Thyroid gland (tissue), 4 donors: ENCODE measurements around the gene OR8A1. TPM values are rescaled to one million over a fixed set of nuclear protein-coding genes. Genes with fewer than 3 reads are reported as not detected.
A peak's percentile ranks its signal among the peaks of the same experiment; 100 is the strongest.

ENCODE experiments used
- DNase-seq, 2 donors: peaks; one replicate each; pipeline ENCODE4 v3.0.0-alpha.2; 2019
- H3K27ac ChIP-seq, 3 donors: fragments of 200-600 bp; sonication (generic); 1 replicate in 2 of 3; 2 replicates in 1 of 3; pipeline ENCODE4 v1.5.1; 2016 to 2019; ENCODE audit warnings: mild to moderate bottlenecking in 1 of 3, moderate library complexity in 1 of 3
- H3K27me3 ChIP-seq: fragments of 200-600 bp; sonication (generic); one replicate; pipeline ENCODE4 v1.5.1; 2019
- H3K36me3 ChIP-seq, 2 donors: fragments of 200-600 bp; sonication (generic); one replicate each; pipeline ENCODE4 v1.5.1; 2016 to 2019
- H3K4me1 ChIP-seq, 2 donors: fragments of 200-600 bp; sonication (generic); one replicate each; pipeline ENCODE4 v1.5.1; 2017 to 2019
- H3K4me3 ChIP-seq, 3 donors: fragments of 200-600 bp; sonication (generic); replicated peaks in 1 of 3; 1 replicate in 2 of 3; 2 replicates in 1 of 3; pipeline ENCODE4 v1.5.1; 2016; ENCODE audit warnings: mild to moderate bottlenecking in 1 of 3
- H3K9me3 ChIP-seq: fragments of 200-600 bp; sonication (generic); one replicate; pipeline ENCODE4 v1.5.1; 2017
- POLR2A ChIP-seq, 2 donors: fragments of 450-650 bp; IDR thresholded peaks; one replicate each; pipeline ENCODE4 v1.6.1; 2017; ENCODE audit warnings: antibody characterized with exemption in 2 of 2, mild to moderate bottlenecking in 2 of 2, moderate library complexity in 1 of 2
- WGBS, 2 donors: methylation state at CpG; one replicate each; pipeline ENCODE4 v1.1.5; 2017; 5-methylcytosine and 5-hydroxymethylcytosine counted together
- intact Hi-C: fragments of 100-400 bp; cut with DNase I; formaldehyde crosslinking; loops from one replicate; pipeline ENCODE4 v1.15.1; 2023
- total RNA-seq, 4 donors: library from RNA; depleted of rRNA; stranded (reverse); fragments of >200 nt; gene quantifications; one replicate each; pipeline ENCODE4 v1.2.3, GENCODE V29; 2016
- TF ChIP-seq, protein P1 (sequence below), 6 experiments: fragments of 200-600 bp in 3 of 6; fragments of 450-650 bp in 3 of 6; sonication (generic) in 3 of 6; IDR thresholded peaks; one replicate each; pipeline ENCODE4 v1.5.1; 2016 to 2019; ENCODE audit warnings: antibody characterized with exemption in 6 of 6, mild to moderate bottlenecking in 2 of 6, inconsistent platforms in 1 of 6, moderate library complexity in 1 of 6

Gene OR8A1
- total RNA-seq, 4 donors from 2014 or later = not detected

DNA sequence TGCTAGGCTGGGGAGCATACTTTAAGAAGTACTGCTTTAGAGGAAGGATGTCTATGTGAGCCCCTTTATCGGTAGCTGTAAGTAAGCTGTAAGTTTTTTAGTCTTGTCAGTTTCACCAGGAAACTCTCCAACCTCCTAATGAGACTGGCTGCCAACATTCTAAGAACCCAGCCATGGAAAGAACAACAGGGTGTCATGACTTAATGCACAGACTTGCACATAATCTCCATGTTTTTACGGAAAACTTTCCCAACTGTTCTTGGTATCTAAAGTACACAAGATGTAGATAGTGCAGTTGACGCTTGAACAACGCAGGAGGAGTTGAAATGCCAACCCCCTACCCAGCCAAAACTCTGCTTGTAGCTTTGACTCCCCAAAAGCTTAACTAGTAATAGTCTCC, 9.0 kb downstream of the OR8A1 start:
- H3K27ac ChIP-seq = no peak overlapping the region
- no peak for DNase-seq
- H3K36me3 ChIP-seq = no peaks in the 10 kb centered on the region
- TF ChIP-seq POLR2A (IDR thresholded peaks at IDR 0.05) = no peak
- TF ChIP-seq, protein P1, sequence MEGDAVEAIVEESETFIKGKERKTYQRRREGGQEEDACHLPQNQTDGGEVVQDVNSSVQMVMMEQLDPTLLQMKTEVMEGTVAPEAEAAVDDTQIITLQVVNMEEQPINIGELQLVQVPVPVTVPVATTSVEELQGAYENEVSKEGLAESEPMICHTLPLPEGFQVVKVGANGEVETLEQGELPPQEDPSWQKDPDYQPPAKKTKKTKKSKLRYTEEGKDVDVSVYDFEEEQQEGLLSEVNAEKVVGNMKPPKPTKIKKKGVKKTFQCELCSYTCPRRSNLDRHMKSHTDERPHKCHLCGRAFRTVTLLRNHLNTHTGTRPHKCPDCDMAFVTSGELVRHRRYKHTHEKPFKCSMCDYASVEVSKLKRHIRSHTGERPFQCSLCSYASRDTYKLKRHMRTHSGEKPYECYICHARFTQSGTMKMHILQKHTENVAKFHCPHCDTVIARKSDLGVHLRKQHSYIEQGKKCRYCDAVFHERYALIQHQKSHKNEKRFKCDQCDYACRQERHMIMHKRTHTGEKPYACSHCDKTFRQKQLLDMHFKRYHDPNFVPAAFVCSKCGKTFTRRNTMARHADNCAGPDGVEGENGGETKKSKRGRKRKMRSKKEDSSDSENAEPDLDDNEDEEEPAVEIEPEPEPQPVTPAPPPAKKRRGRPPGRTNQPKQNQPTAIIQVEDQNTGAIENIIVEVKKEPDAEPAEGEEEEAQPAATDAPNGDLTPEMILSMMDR (IDR thresholded peaks at IDR 0.05) = no peak
- intact Hi-C loops = no loop called here
- H3K4me3 ChIP-seq = no peak overlapping the region
- peaks cover 0 to 15% of the 10 kb centered on the region in 2 donors for H3K4me1 ChIP-seq
- H3K27me3 ChIP-seq = no peaks in the 10 kb centered on the region
- 41 to 59% methylated on average over 4 of the region's 4 CpGs for WGBS, 2 donors
- no peaks in the 10 kb centered on the region for H3K9me3 ChIP-seq

DNA sequence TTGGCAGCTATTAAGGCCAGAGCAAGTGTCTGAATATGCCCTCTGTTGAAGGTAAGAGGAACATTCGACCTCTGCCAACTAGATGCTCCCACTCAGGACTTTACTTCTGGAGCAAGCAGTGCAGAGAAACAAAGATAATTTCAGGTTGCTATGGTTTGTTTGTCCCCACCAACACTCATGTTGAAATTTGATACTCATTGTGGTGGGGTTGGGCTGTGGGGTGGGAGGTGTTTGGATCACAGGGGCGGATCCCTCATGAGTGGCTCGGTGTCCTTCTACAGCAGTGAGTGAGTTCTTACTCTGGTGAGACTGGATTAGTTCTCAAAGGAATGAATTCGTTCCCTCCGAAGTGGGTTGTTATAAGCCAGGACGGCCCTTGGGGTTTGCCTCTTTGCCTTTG, 12.0 kb downstream of the OR8A1 start:
- peak; percentile 53 to 54 for DNase-seq
- no peak overlapping the region for H3K4me3 ChIP-seq
- no peaks in the 10 kb centered on the region for H3K9me3 ChIP-seq
- intact Hi-C loops = loop anchor here (5.0 kb wide), 1 partner anchor 170 kb away; no protein-coding TSS in a partner anchor
- peaks cover 0 to 13% of the 10 kb centered on the region in 2 donors for H3K4me1 ChIP-seq
- TF ChIP-seq, protein P1 (IDR thresholded peaks at IDR 0.05) = no peak
- no peak for TF ChIP-seq POLR2A (IDR thresholded peaks at IDR 0.05)
- no peaks in the 10 kb centered on the region for H3K36me3 ChIP-seq
- H3K27ac ChIP-seq = no peak overlapping the region
- H3K27me3 ChIP-seq = no peaks in the 10 kb centered on the region
- WGBS, 2 donors = 41 to 64% methylated on average over 5 to 6 of the region's 6 CpGs

DNA sequence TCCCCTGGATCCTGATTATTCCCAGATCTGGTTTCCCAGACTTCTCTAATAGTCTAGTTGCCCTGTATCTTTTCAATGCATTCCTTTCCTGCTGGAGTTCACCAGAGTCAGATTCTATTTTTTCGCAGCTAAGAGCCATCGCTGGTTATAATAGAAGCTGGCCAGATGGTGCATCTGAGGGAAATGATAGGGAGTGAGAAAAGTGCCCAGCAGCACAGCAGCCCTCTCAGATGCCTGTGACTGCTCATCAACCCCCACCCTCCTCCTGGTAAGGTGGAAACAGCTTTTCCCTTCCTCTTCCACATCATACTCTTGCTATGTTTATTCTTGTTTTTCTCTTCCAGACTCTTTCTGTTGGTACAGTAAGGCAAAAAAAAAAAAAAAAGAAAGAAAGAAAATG, 12.8 kb downstream of the OR8A1 start:
- TF ChIP-seq, protein P1 (IDR thresholded peaks at IDR 0.05) = no peak
- no peak for TF ChIP-seq POLR2A (IDR thresholded peaks at IDR 0.05)
- H3K27ac ChIP-seq = no peak overlapping the region
- no peak for DNase-seq
- peaks cover 0 to 7% of the 10 kb centered on the region in 2 donors for H3K4me1 ChIP-seq
- WGBS, 2 donors = 92 to 93% methylated on average over 2 of the region's 2 CpGs
- H3K9me3 ChIP-seq = no peaks in the 10 kb centered on the region
- H3K36me3 ChIP-seq = no peaks in the 10 kb centered on the region
- no peak overlapping the region for H3K4me3 ChIP-seq
- no peaks in the 10 kb centered on the region for H3K27me3 ChIP-seq
- intact Hi-C loops = loop anchor here (5.0 kb wide), 1 partner anchor 170 kb away; no protein-coding TSS in a partner anchor

DNA sequence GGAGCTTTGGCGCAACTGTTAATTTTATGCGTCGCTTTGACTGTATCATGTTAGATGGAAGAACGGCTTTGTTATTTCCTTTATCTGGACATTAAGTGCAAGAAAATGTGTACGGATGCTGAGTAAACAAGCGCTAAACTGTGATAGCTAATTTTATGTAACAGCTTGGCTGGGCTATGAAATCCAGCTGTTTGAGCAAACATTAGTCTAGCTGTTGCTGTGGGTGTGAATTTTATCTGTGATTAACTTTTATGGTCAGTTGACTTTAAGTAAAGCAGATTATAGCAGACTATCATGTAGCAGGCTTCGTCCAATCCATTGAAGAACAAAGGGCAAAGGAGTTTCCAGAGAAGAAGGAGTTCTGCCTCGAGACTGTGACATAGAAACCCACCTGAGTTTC, 14.0 kb downstream of the OR8A1 start:
- no peaks in the 10 kb centered on the region for H3K9me3 ChIP-seq
- H3K4me3 ChIP-seq = no peak overlapping the region
- TF ChIP-seq, protein P1 (IDR thresholded peaks at IDR 0.05) = no peak
- TF ChIP-seq POLR2A (IDR thresholded peaks at IDR 0.05) = no peak
- no peaks in the 10 kb centered on the region for H3K36me3 ChIP-seq
- no peaks in the 10 kb centered on the region for H3K27me3 ChIP-seq
- intact Hi-C loops = loop anchor here (5.0 kb wide), 1 partner anchor 171 kb away; no protein-coding TSS in a partner anchor
- WGBS, 2 donors = 90 to 93% methylated on average over 8 of the region's 8 CpGs
- no peak overlapping the region for H3K27ac ChIP-seq
- no peak for DNase-seq
- H3K4me1 ChIP-seq = no peaks in the 10 kb centered on the region

DNA sequence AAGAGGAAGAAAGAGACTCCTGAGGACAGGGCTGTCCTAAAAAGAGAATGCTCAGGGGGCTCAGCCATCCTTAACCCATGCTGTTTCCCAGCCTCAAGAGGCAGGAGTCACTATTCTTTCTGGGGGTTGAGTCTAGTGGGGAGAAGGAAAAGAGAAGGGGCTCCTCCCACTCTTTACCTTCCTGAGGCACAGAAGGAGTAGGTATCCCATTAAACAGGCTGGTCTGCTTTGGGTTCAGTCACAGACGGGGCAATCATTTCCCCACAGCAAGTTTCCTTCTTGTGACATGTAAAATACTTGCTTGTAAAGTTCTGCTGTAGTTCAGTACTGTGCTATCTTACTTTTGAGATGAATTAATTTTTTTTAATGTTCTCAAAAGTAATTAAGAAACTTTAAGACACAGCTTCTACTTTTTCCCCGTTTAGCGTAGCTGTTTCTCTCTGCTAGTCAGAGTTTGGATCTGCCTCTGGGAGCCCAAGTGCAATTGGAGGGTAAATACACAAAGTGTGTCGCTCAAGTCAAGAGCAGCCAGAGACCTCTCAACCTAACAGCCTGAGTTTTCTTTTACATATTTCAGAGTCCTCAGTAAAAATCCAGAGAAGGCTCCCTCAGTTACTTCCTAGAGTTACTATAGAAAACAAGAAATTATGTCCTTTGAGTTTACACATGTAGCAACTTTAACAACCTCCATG, 15.0 kb downstream of the OR8A1 start:
- Histone ChIP-seq H3K36me3 (no peaks in the 10 kb centered on the region), H3K4me1 (no peaks in the 10 kb centered on the region), H3K9me3 (no peaks in the 10 kb centered on the region), H3K27me3 (no peaks in the 10 kb centered on the region), H3K27ac (no peak overlapping the region), H3K4me3 (no peak overlapping the region)
- WGBS, 2 donors = 34 to 38% methylated on average over 4 of the region's 4 CpGs
- TF ChIP-seq, protein P1 (IDR thresholded peaks at IDR 0.05) = no peak
- TF ChIP-seq POLR2A (IDR thresholded peaks at IDR 0.05) = no peak
- intact Hi-C loops = loop anchor here (5.0 kb wide), 1 partner anchor 173 kb away; no protein-coding TSS in a partner anchor
- no peak for DNase-seq
